Body of pancreas (tissue), 4 donors: ENCODE results near the gene NR6A1. TPM values are rescaled to one million over a fixed set of nuclear protein-coding genes. Genes with fewer than 3 reads are reported as not detected.

ENCODE experiments used
- ATAC-seq: fragments of 150-250 bp; one replicate; pipeline ENCODE4 v1.9.1; 2016
- DNase-seq, 4 donors: peaks; one replicate each; pipeline ENCODE4 v3.0.0-alpha.2; 2019
- H3K27ac ChIP-seq, 4 donors: fragments of 200-600 bp; sonication (generic); 1 replicate in 3 of 4; 2 replicates in 1 of 4; pipeline versions ENCODE4 v1.5.1 to v1.6.1; 2016 to 2019; ENCODE audit warnings: mild to moderate bottlenecking in 1 of 4, mixed read lengths in 1 of 4, moderate library complexity in 1 of 4
- H3K27me3 ChIP-seq, 2 donors: fragments of 200-600 bp; sonication (generic); one replicate each; pipeline ENCODE4 v1.6.0; 2016; ENCODE audit warnings: mild to moderate bottlenecking in 1 of 2
- H3K36me3 ChIP-seq, 2 donors: fragments of 200-600 bp; sonication (generic); replicated peaks in 1 of 2; 2 replicates each; pipeline ENCODE4 v1.5.1; 2016; ENCODE audit warnings: low read depth in 2 of 2; ENCODE audit not compliant: insufficient read depth in 1 of 2
- H3K4me1 ChIP-seq: fragments of 200-600 bp; sonication (generic); one replicate; pipeline ENCODE4 v1.6.0; 2016
- H3K4me3 ChIP-seq, 2 donors: fragments of 200-600 bp; sonication (generic); 1 replicate in 1 of 2; 2 replicates in 1 of 2; pipeline ENCODE4 v1.5.1; 2016 to 2019
- H3K9me3 ChIP-seq, 3 donors: fragments of 200-600 bp; sonication (generic); 1 replicate in 2 of 3; 2 replicates in 1 of 3; pipeline ENCODE4 v1.5.1; 2016
- CTCF ChIP-seq, 7 experiments: fragments of 450-650 bp in 4 of 7; fragments of 200-600 bp in 3 of 7; sonication (generic) in 3 of 7; IDR thresholded peaks; one replicate each; pipeline ENCODE4 v1.5.1; 2016 to 2019; ENCODE audit warnings: antibody characterized with exemption in 7 of 7
- POLR2A ChIP-seq, 3 donors: fragments of 450-650 bp; IDR thresholded peaks; one replicate each; pipeline ENCODE4 v1.6.1; 2016; ENCODE audit warnings: antibody characterized with exemption in 3 of 3, mild to moderate bottlenecking in 2 of 3
- WGBS, 2 donors: methylation state at CpG; one replicate each; pipeline ENCODE4 v1.1.5; 2017; 5-methylcytosine and 5-hydroxymethylcytosine counted together
- intact Hi-C: fragments of 100-400 bp; cut with DNase I; formaldehyde crosslinking; loops from one replicate; pipeline ENCODE4 v1.15.1; 2023
- total RNA-seq, 2 donors: library from RNA; depleted of rRNA; stranded (reverse); fragments of >200 nt; gene quantifications; one replicate each; pipeline ENCODE4 v1.1.0, GENCODE V29; 2016

The NR6A1 gene
- total RNA-seq, 2 donors from 2014 or later = 3.3 to 3.9 TPM

GRCh38 chr9:124507880-124508423 is 263.2 kb downstream of the NR6A1 start:
- Histone ChIP-seq H3K36me3 (no peaks in the 10 kb centered on the region), H3K27me3 (peaks cover 0 to 13% of the 10 kb centered on the region in 2 donors), H3K27ac (no peak overlapping the region), H3K4me3 (no peak overlapping the region), H3K9me3 (no peaks in the 10 kb centered on the region), H3K4me1 (peaks cover 24% of the 10 kb centered on the region)
- no peak for TF ChIP-seq POLR2A (IDR thresholded peaks at IDR 0.05)
- TF ChIP-seq CTCF (IDR thresholded peaks at IDR 0.05) = no peak
- ATAC-seq = no peak
- WGBS, 2 donors = 84 to 92% methylated on average over 7 to 11 of the region's 11 CpGs
- intact Hi-C loops = no loop called here
- DNase-seq = no peak

GRCh38 chr9:124506931-124507879 is 263.9 kb downstream of the NR6A1 start, which contains the start of gene NR5A1:
Gene NR5A1, minus strand, starts transcription at chr9:124507399. Its CDS starts 4,004 bp downstream, at chr9:124503395.
- H3K9me3 ChIP-seq = no peaks in the 10 kb centered on the region
- intact Hi-C loops = no loop called here
- H3K27me3 ChIP-seq = peaks cover 0 to 20% of the 10 kb centered on the region in 2 donors
- no peak for ATAC-seq
- peaks cover 23% of the 10 kb centered on the region for H3K4me1 ChIP-seq
- no peak within 1 kb of the TSS for H3K27ac ChIP-seq
- TF ChIP-seq POLR2A (IDR thresholded peaks at IDR 0.05) (no peak), CTCF (IDR thresholded peaks at IDR 0.05) (no peak)
- no peak within 1 kb of the TSS for H3K4me3 ChIP-seq
- no peak for DNase-seq
- WGBS, 2 donors = 91 to 92% methylated on average over 16 to 33 of the region's 34 CpGs
- H3K36me3 ChIP-seq = no peaks in the 10 kb centered on the region

GRCh38 chr9:124506433-124506832 is 264.7 kb downstream of the NR6A1 start:
- H3K36me3 ChIP-seq = no peaks in the 10 kb centered on the region
- intact Hi-C loops = no loop called here
- 89 to 91% methylated on average over 6 to 8 of the region's 8 CpGs for WGBS, 2 donors
- ATAC-seq (no peak), DNase-seq (no peak)
- no peak for TF ChIP-seq CTCF (IDR thresholded peaks at IDR 0.05)
- no peak for TF ChIP-seq POLR2A (IDR thresholded peaks at IDR 0.05)
- no peak overlapping the region for H3K4me3 ChIP-seq
- peaks cover 19% of the 10 kb centered on the region for H3K4me1 ChIP-seq
- no peaks in the 10 kb centered on the region for H3K9me3 ChIP-seq
- H3K27me3 ChIP-seq = peaks cover 0 to 20% of the 10 kb centered on the region in 2 donors
- no peak overlapping the region for H3K27ac ChIP-seq

- Histone ChIP-seq H3K36me3 (no peaks in the 10 kb centered on the region), H3K27me3 (peaks cover 0 to 20% of the 10 kb centered on the region in 2 donors), H3K27ac (no peak overlapping the region), H3K4me3 (no peak overlapping the region), H3K9me3 (no peaks in the 10 kb centered on the region), H3K4me1 (peaks cover 19% of the 10 kb centered on the region)
- TF ChIP-seq CTCF (IDR thresholded peaks at IDR 0.05) = no peak
- TF ChIP-seq POLR2A (IDR thresholded peaks at IDR 0.05) = no peak
- DNase-seq = no peak
- no peak for ATAC-seq
- 90 to 95% methylated on average over 15 to 19 of the region's 19 CpGs for WGBS, 2 donors
- intact Hi-C loops = no loop called here
Measured at GRCh38 chr9:124505901-124506346, 265.2 kb downstream of the NR6A1 start.
